ENCODE data around the gene SRSF9. TPM values are rescaled to one million over a fixed set of nuclear protein-coding genes. Genes with fewer than 3 reads are reported as not detected.
"Not testable (repeated sequence)": the region's sequence is repeated elsewhere in the genome, so short reads cannot be mapped to it uniquely, and the experiment has no call there.

Gene SRSF9
- total RNA-seq (2014; rRNA removed) (319 and 382 TPM in 2 replicates), Bru-seq, nascent RNA (percentile 96 among the genes with signal in this experiment), BruChase-seq, experiment 1, labeled RNA remaining after a 6-hour chase (percentile 97 among the genes with signal in this experiment), BruChase-seq, experiment 2, labeled RNA remaining after a 2-hour chase (percentile 97 among the genes with signal in this experiment)
- long read RNA-seq, transcript SRSF9-201 (4 exons, 1,201 nt) = major isoform, 363 of 451 reads
- long read RNA-seq, transcript SRSF9-204 (2 exons, 1,446 nt) = minor isoform, 7 of 451 reads
- long read RNA-seq, transcript SRSF9-202 (2 exons, 946 nt) = minor isoform, 5 of 451 reads
- long read RNA-seq, transcript SRSF9-203 (1 exons, 1,704 nt) = minor isoform, 19 of 451 reads
- long read RNA-seq, partial matches to known transcripts = 2 of 451 reads
- long read RNA-seq, other reads (novel, unspliced or antisense) = 55 of 451 reads

- peaks cover 36% of the 10 kb centered on the region for H4K20me1 ChIP-seq (ENCODE audit: low read length)
- H3K9me2 ChIP-seq (replicated peaks; ENCODE audit: low read length) = no peaks in the 10 kb centered on the region
- peaks cover 82% of the 10 kb centered on the region for H3K79me2 ChIP-seq (ENCODE audit: low read length)
- H3K9ac ChIP-seq (ENCODE audit: low read length) = peak within 1 kb of the TSS; percentile 87
- intact Hi-C loops (cut with micrococcal nuclease) = loop anchor here (2.0 kb wide), 2 partner anchors 31 to 59 kb away; partner anchors contain the start of genes COQ5 and COX6A1
- peak within 1 kb of the TSS; percentile 95 for H3K4me3 ChIP-seq (ENCODE audit: low read length)
- H2AFZ ChIP-seq (ENCODE audit: low read length) = peak within 1 kb of the TSS; percentile 86
- peak within 1 kb of the TSS; percentile 66 for H3K27ac ChIP-seq (ENCODE audit: low read length)
- peaks cover 18% of the 10 kb centered on the region for H3K36me3 ChIP-seq (ENCODE audit: low read depth, low read length)
- peak; percentile 78 for ATAC-seq
- peak within 1 kb of the TSS; percentile 95 for H3K4me2 ChIP-seq (ENCODE audit: low read length)
- POLR2A ChIA-PET (ENCODE audit: unreplicated experiment) = interaction anchor here (0.6 kb wide), 1 partner anchor 28 kb away, joined by 3 read pairs; no protein-coding TSS in a partner anchor
- TF ChIP-seq CTCF (conservative IDR thresholded peaks at IDR 0.05; ENCODE audit: low read depth, low read length) (peak; percentile 92), EZH2 (IDR thresholded peaks at IDR 0.05; ENCODE audit: low read length, unreplicated experiment) (no peak), EZH2phosphoT487 (IDR thresholded peaks at IDR 0.05; ENCODE audit: borderline replicate concordance, low read length) (no peak)
- peaks cover 5% of the 10 kb centered on the region for H3F3A ChIP-seq (ENCODE audit: low read length, unreplicated experiment)
- CTCF ChIA-PET = interaction anchor here (0.6 kb wide), 1 partner anchor 19 kb away, joined by 4 read pairs; no protein-coding TSS in a partner anchor
- peaks cover 34% of the 10 kb centered on the region for H3K4me1 ChIP-seq (ENCODE audit: insufficient read depth, low read length)
- DNase-seq = peak; percentile 98
- no peaks in the 10 kb centered on the region for H3K27me3 ChIP-seq (ENCODE audit: low read length)
- no peaks in the 10 kb centered on the region for H3K9me3 ChIP-seq (ENCODE audit: low read length)
- BruUV-seq (replicated peaks) = no TSS peak
Observed at GRCh38 chr12:120469450-120470149, at the start of gene SRSF9. Gene SRSF9, minus strand, starts transcription at chr12:120469748. Its CDS starts 139 bp downstream, at chr12:120469609.

- H3K9me3 ChIP-seq (ENCODE audit: low read length); H3K4me3 ChIP-seq (ENCODE audit: low read length); POLR2A ChIA-PET (ENCODE audit: unreplicated experiment); H3K9ac ChIP-seq (ENCODE audit: low read length); H2AFZ ChIP-seq (ENCODE audit: low read length); H3K4me2 ChIP-seq (ENCODE audit: low read length); H3K36me3 ChIP-seq (ENCODE audit: low read depth, low read length); BruUV-seq (replicated peaks); DNase-seq; H3K79me2 ChIP-seq (ENCODE audit: low read length); ATAC-seq; H3K4me1 ChIP-seq (ENCODE audit: insufficient read depth, low read length); H4K20me1 ChIP-seq (ENCODE audit: low read length); H3K9me2 ChIP-seq (replicated peaks; ENCODE audit: low read length); H3F3A ChIP-seq (ENCODE audit: low read length, unreplicated experiment); intact Hi-C loops (cut with micrococcal nuclease); CTCF ChIA-PET; H3K27ac ChIP-seq (ENCODE audit: low read length); H3K27me3 ChIP-seq (ENCODE audit: low read length): not testable (repeated sequence)
Observed at GRCh38 chr12:120519324-120519723, 49.8 kb upstream of the SRSF9 start.

GRCh38 chr12:120515496-120515895 lies 45.9 kb upstream of the SRSF9 start:
- H3K27me3 ChIP-seq (ENCODE audit: low read length) = no peaks in the 10 kb centered on the region
- H3K27ac ChIP-seq (ENCODE audit: low read length) = no peak overlapping the region
- H3K4me3 ChIP-seq (ENCODE audit: low read length) = no peak overlapping the region
- no peaks in the 10 kb centered on the region for H3K79me2 ChIP-seq (ENCODE audit: low read length)
- H3F3A ChIP-seq (ENCODE audit: low read length, unreplicated experiment) = no peaks in the 10 kb centered on the region
- ATAC-seq = no peak
- H2AFZ ChIP-seq (ENCODE audit: low read length) = no peak overlapping the region
- no peak overlapping the region for H3K9ac ChIP-seq (ENCODE audit: low read length)
- H4K20me1 ChIP-seq (ENCODE audit: low read length) = no peaks in the 10 kb centered on the region
- intact Hi-C loops (cut with micrococcal nuclease) = no loop called here
- no peaks in the 10 kb centered on the region for H3K4me1 ChIP-seq (ENCODE audit: insufficient read depth, low read length)
- peaks cover 4% of the 10 kb centered on the region; the same call in 1 of the 2 replicates for H3K36me3 ChIP-seq (ENCODE audit: low read depth, low read length)
- BruUV-seq (replicated peaks) = no TSS peak
- TF ChIP-seq CTCF (conservative IDR thresholded peaks at IDR 0.05; ENCODE audit: low read depth, low read length) (no peak), EZH2 (IDR thresholded peaks at IDR 0.05; ENCODE audit: low read length, unreplicated experiment) (no peak), EZH2phosphoT487 (IDR thresholded peaks at IDR 0.05; ENCODE audit: borderline replicate concordance, low read length) (no peak)
- DNase-seq = no peak
- no peaks in the 10 kb centered on the region for H3K9me2 ChIP-seq (replicated peaks; ENCODE audit: low read length)
- ChIA-PET CTCF (no interaction called here), POLR2A (ENCODE audit: unreplicated experiment) (no interaction called here)
- no peak overlapping the region for H3K4me2 ChIP-seq (ENCODE audit: low read length)
- H3K9me3 ChIP-seq (ENCODE audit: low read length) = no peaks in the 10 kb centered on the region
